ENCODE measurements around the gene PAN2.
A peak's percentile ranks its signal among the peaks of the same experiment; 100 is the strongest.
"Not testable (repeated sequence)": the region's sequence is repeated elsewhere in the genome, so short reads cannot be mapped to it uniquely, and the experiment has no call there.

Gene PAN2, protein sequence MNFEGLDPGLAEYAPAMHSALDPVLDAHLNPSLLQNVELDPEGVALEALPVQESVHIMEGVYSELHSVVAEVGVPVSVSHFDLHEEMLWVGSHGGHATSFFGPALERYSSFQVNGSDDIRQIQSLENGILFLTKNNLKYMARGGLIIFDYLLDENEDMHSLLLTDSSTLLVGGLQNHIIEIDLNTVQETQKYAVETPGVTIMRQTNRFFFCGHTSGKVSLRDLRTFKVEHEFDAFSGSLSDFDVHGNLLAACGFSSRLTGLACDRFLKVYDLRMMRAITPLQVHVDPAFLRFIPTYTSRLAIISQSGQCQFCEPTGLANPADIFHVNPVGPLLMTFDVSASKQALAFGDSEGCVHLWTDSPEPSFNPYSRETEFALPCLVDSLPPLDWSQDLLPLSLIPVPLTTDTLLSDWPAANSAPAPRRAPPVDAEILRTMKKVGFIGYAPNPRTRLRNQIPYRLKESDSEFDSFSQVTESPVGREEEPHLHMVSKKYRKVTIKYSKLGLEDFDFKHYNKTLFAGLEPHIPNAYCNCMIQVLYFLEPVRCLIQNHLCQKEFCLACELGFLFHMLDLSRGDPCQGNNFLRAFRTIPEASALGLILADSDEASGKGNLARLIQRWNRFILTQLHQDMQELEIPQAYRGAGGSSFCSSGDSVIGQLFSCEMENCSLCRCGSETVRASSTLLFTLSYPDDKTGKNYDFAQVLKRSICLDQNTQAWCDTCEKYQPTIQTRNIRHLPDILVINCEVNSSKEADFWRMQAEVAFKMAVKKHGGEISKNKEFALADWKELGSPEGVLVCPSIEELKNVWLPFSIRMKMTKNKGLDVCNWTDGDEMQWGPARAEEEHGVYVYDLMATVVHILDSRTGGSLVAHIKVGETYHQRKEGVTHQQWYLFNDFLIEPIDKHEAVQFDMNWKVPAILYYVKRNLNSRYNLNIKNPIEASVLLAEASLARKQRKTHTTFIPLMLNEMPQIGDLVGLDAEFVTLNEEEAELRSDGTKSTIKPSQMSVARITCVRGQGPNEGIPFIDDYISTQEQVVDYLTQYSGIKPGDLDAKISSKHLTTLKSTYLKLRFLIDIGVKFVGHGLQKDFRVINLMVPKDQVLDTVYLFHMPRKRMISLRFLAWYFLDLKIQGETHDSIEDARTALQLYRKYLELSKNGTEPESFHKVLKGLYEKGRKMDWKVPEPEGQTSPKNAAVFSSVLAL

GRCh38 chr12:56333679-56334489 lies at the start of gene PAN2:
PAN2 (minus strand) TSS chr12:56334000; CDS start chr12:56333094, 906 bp downstream.
- DNase-seq, result peak; percentile 98

- DNase-seq, result no peak
Measured at GRCh38 chr12:56382611-56383010, 48.8 kb upstream of the PAN2 start.

- DNase-seq, result no peak
Measured at GRCh38 chr12:56377989-56378316, 44.2 kb upstream of the PAN2 start.

DNA sequence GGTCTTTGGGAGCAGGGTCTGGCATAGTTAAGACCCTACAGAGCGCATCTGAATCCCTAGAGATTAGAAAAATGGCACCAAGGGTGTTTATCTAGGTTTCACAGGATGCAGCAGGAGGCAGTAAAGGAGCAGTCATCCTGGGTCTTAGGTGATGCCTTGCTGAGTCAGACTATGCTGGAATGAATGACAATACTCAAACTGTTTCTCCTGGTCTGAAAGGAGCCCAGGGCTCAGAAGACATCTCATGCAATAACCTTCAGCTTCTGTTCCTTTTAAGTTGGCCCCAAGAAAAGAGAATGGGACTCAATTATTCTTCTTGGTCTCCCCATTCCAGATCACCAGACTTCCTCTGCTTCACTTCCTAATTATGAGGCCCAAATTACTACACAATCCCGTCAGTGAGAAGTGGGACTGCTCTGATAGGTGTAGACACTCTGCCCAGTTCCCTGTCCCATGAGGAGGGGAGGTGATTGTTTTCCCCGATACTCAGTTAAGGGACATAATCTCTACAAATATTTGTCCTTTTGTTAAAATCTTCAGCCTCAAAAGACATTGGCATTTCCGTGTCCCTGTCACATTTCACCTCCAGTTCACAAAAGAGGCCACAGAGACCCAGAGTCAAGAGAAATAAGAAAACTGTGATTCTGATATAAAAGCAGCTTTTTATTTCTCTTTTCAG lies 43.6 kb upstream of the PAN2 start:
- peak; percentile 20 for DNase-seq

DNA sequence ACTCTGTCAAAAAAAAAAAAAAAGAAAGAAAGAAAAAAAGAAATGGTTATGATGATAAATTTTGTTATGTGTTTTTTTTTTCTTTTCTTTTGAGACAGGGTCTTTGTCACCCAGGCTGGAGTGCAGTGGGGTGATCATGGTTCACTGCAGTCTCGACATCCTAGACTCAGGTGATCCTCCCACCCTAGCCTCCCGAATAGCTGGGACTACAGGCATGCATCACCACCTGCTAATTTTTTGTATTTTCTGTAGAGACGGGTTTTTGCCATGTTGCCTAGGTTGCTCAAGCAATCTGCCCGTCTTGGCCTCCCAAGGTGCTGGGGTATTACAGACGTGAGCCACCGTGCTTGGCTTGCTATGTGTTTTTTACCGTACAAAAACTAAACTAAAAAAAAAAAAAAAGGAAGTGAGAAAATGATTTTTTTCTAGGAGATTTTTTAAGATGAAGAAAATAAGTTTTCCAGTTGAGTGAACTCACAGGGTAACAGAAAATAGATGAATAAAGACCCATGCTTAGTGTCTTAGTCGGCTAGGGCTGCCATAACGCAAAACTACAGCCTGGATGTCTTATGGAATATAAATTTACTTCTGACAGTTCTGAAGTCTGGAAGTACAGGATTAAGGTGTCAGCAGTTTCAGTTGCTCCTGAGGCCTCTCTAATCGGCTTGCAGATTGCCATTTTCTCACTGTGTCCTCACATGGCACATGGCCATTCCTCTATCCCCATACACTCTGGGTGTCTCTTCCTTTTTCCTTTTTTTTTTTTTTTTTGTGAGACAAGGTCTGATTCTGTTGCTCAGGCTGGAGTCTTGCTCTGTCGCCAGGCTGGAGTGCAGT lies 42.0 kb upstream of the PAN2 start:
- DNase-seq, result no peak

- no peak for DNase-seq
Measured at GRCh38 chr12:56374726-56375597, 41.2 kb upstream of the PAN2 start.

- DNase-seq, result no peak
Measured at GRCh38 chr12:56373515-56373914, 39.7 kb upstream of the PAN2 start.

DNA sequence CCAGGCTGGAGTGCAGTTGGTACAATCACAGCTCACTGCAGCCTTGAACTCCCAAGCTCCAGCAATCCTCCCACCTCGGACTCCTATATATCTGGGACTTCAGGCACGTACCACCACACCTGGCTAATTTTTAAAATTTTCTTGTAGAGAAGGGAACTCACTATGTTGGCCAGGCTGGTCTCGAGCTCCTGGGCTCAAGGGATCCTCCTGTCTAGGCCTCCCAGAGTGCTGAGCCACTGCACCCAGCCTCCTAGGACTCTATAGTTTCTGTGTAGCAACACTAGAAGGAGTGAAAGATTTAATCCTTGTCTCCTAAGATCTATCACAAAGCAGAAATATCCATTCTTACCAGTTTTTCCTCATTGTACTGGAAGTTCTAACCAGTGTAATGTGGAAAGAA lies 33.1 kb upstream of the PAN2 start:
- no peak for DNase-seq

DNA sequence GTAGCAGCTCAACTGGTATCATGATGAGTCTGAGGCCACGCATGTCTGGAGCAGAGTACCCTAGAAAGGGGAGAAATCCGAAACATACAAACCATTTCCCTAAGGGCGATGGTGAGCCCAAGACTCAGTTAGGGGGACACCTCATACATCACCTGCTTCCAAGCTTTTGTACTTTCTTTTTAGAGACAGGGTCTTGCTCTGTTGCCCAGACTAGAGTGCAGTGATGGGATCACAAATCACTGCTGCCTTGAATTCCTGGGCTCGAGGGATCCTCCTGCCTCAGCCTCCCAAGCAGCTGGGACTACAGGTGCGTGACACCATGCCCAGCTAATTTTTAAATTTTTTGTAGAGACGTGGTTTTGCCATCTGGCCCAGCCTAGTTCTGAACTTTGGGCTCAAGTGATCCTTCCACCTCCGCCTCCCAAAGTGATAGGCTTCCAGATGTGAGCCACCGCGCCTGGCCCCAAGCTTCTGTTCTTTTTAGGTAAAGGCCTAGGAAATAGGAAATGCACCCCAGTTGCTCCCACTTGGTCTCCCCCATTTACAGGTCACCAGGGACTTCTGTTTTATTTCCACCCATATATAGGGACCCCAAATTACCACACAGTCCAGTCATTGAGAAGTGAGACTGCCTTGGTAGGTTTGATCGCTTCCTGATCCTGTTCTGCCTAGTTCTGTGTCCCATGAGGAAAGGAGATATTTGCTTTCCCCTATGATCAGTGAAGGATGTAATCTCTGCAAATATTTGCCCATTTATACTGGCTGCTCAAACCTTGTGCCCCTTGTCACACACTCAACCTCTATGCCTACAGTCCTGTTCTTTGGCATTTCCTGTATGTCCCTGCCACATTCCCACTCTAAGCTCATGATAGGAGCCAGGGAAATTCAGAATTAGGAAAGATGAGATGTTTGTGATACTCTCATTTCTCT lies 28.6 kb upstream of the PAN2 start, which contains the start of gene APOF:
TSS of gene APOF (minus strand) at position 728 of the 930 bp plus-strand sequence. CDS start at position 616, 112 bp downstream.
- DNase-seq, result no peak

GRCh38 chr12:56361487-56362129 lies 27.8 kb upstream of the PAN2 start:
- no peak for DNase-seq

GRCh38 chr12:56359851-56360767 lies 26.3 kb upstream of the PAN2 start, which contains the start of gene STAT2:
STAT2 (minus strand) TSS chr12:56360107; CDS start chr12:56356571, 3,536 bp downstream.
- peak; percentile 100 for DNase-seq

- DNase-seq, result peak; percentile 24
Measured at GRCh38 chr12:56358836-56359532, 25.2 kb upstream of the PAN2 start.

DNA sequence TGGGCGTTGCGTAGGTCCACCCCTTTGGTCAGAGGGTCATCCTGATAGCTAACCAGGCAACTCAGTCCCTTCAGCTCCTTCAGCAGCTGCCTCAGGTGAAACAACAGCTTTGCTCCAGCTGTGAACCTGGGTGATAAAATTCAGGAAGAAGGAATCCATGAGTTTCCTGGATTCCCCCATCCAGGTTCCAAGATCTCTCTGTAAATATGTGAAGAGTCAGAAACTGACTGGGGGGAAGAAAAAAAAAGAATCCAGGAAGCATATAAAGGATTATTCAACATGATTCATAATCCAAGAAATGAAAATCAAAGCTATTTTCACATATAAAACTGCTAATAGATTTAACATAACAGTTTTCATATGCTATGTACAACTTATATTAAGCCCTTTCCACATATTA lies 17.5 kb upstream of the PAN2 start:
- DNase-seq, result no peak

- DNase-seq, result no peak
Measured at GRCh38 chr12:56350662-56351061, 16.9 kb upstream of the PAN2 start.

- DNase-seq, result no peak
Measured at GRCh38 chr12:56348776-56349175, 15.0 kb upstream of the PAN2 start.

DNA sequence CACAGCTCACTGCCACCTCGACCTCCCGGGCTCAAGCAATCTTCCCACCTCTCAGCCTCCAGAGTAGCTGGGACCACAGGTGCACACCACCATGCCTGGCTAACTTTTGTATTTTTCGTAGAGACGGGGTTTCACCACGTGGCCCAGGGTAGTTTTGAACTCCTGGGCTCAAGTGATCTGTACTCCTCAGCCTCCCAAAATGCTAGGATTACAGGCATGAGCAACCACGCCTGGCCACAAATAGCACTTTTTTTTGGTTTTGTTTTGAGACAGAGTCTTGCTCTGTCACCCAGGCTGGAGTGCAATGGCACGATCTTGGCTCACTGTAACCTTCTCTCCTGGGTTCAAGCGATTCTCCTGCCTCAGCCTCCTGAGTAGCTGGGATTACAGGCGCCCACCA lies 13.5 kb upstream of the PAN2 start:
- not testable (repeated sequence) for DNase-seq

Data from activated CD4-positive, alpha-beta T cell treated with anti-CD3 and anti-CD28 coated beads, Interleukin-2, amount 50 U/mL, for 16 hours (primary cell).